ENCODE results near the gene PLAA. TPM values are rescaled to one million over a fixed set of nuclear protein-coding genes. Genes with fewer than 3 reads are reported as not detected.

PLAA gene
- total and polyA plus RNA-seq, 10 of the 15 experiments (the other 5 are each of a cell fraction or from before 2014, with no cell fraction given) = 5.6 to 42.4 (median 34.1) TPM

DNA sequence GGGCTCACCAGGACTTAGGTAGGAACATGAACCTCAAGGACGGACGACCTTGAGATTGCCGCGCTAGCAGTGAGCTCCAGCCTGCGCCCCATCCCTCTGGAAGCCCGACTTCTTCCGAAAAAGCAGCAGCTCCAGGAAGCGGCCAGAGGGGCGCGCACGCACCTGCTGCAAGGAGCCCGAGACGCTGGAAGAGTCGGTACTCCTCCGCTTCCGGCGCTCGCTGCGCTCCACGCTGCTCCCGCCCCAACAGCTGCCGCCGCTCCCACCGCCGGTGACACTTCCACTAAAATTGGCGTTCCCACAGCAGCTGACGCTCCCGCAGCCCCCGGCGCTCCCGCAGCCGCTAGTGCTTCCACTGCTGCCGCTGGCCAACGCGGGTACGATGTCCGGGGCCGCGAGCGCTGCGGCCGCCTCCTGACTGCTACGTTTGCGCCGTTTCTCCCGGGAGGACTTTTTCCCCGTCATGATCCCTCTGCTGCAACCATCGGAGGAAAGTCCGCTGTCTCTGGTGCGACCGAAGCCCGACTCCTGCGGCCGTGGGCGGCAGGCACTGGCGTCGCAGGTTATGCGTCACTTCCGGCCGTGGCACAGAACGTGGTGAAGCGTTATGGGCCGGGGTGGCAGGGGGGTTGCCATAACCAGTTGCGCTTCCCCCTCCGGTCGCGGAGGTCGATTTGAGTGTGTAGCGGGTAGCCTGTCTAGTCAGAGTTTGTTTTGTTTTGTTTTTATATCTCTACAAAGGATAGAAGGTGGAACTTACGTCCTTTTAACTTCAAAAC lies 54.6 kb downstream of the PLAA start, which contains the start of gene CAAP1 (continued):
- TF ChIP-seq KLF5 (IDR thresholded peaks at IDR 0.05; ENCODE audit: partially characterized antibody) (no peak), ZSCAN29 (IDR thresholded peaks at IDR 0.05) (0 out of 2 replicates have a peak, but pooled peaks have one; percentile 29), TCF12 (IDR thresholded peaks at IDR 0.05; ENCODE audit: low read depth, low read length) (peak; percentile 89), HCFC1 (IDR thresholded peaks at IDR 0.05; ENCODE audit: low read length) (peak; percentile 86), CEBPB (IDR thresholded peaks at IDR 0.05; ENCODE audit: borderline replicate concordance in 1 of 2, low read depth in 2 of 2, low read length in 2 of 2) (no peak), GATAD2B (conservative IDR thresholded peaks at IDR 0.05; ENCODE audit: low read depth) (peak; percentile 93), MEF2A (IDR thresholded peaks at IDR 0.05; ENCODE audit: insufficient read depth, low read depth, low read length) (0 out of 2 replicates have a peak, but pooled peaks have one; percentile 46), IKZF1 (conservative IDR thresholded peaks at IDR 0.05) (peak; percentile 98), RCOR1 (conservative IDR thresholded peaks at IDR 0.05; ENCODE audit: low read depth, low read length) (peak; percentile 18; the same call in 1 of the 2 replicates), TCF3 (IDR thresholded peaks at IDR 0.05; ENCODE audit: borderline replicate concordance, insufficient read depth, low read depth, low read length) (peak; percentile 55), JUND (IDR thresholded peaks at IDR 0.05; ENCODE audit: low read depth, low read length) (no peak), IRF4 (IDR thresholded peaks at IDR 0.05; ENCODE audit: low read depth, low read length) (peak; percentile 66; the same call in 1 of the 2 replicates), NR2C1 (IDR thresholded peaks at IDR 0.05) (peak; percentile 65), MTA3 (IDR thresholded peaks at IDR 0.05; ENCODE audit: borderline replicate concordance, low read length) (0 out of 2 replicates have a peak, but pooled peaks have one; percentile 84), SREBF2 (IDR thresholded peaks at IDR 0.05; ENCODE audit: low read length) (no peak), MEF2B (IDR thresholded peaks at IDR 0.05; ENCODE audit: partially characterized antibody, poor library complexity, severe bottlenecking) (no peak), NFYA (IDR thresholded peaks at IDR 0.05; ENCODE audit: borderline replicate concordance, low read depth, low read length) (no peak), SIN3A (IDR thresholded peaks at IDR 0.05; ENCODE audit: low read depth, low read length) (peak; percentile 96), TAF1 (IDR thresholded peaks at IDR 0.05; ENCODE audit: borderline replicate concordance, low read depth, low read length) (peak; percentile 93), YBX1 (IDR thresholded peaks at IDR 0.05) (no peak)
- TF ChIP-seq, protein P1, sequence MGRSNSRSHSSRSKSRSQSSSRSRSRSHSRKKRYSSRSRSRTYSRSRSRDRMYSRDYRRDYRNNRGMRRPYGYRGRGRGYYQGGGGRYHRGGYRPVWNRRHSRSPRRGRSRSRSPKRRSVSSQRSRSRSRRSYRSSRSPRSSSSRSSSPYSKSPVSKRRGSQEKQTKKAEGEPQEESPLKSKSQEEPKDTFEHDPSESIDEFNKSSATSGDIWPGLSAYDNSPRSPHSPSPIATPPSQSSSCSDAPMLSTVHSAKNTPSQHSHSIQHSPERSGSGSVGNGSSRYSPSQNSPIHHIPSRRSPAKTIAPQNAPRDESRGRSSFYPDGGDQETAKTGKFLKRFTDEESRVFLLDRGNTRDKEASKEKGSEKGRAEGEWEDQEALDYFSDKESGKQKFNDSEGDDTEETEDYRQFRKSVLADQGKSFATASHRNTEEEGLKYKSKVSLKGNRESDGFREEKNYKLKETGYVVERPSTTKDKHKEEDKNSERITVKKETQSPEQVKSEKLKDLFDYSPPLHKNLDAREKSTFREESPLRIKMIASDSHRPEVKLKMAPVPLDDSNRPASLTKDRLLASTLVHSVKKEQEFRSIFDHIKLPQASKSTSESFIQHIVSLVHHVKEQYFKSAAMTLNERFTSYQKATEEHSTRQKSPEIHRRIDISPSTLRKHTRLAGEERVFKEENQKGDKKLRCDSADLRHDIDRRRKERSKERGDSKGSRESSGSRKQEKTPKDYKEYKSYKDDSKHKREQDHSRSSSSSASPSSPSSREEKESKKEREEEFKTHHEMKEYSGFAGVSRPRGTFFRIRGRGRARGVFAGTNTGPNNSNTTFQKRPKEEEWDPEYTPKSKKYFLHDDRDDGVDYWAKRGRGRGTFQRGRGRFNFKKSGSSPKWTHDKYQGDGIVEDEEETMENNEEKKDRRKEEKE (IDR thresholded peaks at IDR 0.05) = no peak
- TF ChIP-seq, protein P2, sequence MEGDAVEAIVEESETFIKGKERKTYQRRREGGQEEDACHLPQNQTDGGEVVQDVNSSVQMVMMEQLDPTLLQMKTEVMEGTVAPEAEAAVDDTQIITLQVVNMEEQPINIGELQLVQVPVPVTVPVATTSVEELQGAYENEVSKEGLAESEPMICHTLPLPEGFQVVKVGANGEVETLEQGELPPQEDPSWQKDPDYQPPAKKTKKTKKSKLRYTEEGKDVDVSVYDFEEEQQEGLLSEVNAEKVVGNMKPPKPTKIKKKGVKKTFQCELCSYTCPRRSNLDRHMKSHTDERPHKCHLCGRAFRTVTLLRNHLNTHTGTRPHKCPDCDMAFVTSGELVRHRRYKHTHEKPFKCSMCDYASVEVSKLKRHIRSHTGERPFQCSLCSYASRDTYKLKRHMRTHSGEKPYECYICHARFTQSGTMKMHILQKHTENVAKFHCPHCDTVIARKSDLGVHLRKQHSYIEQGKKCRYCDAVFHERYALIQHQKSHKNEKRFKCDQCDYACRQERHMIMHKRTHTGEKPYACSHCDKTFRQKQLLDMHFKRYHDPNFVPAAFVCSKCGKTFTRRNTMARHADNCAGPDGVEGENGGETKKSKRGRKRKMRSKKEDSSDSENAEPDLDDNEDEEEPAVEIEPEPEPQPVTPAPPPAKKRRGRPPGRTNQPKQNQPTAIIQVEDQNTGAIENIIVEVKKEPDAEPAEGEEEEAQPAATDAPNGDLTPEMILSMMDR (IDR thresholded peaks at IDR 0.05 in 2 of 3, conservative IDR thresholded peaks at IDR 0.05 in 1 of 3; ENCODE audit: control insufficient read depth in 2 of 3, extremely low read depth in 1 of 3, insufficient read depth in 1 of 3, low read depth in 3 of 3, low read length in 3 of 3) = peak; percentile 33 to 59 (median 39); a peak in 5 of 6 replicates
- TF ChIP-seq, protein P3, sequence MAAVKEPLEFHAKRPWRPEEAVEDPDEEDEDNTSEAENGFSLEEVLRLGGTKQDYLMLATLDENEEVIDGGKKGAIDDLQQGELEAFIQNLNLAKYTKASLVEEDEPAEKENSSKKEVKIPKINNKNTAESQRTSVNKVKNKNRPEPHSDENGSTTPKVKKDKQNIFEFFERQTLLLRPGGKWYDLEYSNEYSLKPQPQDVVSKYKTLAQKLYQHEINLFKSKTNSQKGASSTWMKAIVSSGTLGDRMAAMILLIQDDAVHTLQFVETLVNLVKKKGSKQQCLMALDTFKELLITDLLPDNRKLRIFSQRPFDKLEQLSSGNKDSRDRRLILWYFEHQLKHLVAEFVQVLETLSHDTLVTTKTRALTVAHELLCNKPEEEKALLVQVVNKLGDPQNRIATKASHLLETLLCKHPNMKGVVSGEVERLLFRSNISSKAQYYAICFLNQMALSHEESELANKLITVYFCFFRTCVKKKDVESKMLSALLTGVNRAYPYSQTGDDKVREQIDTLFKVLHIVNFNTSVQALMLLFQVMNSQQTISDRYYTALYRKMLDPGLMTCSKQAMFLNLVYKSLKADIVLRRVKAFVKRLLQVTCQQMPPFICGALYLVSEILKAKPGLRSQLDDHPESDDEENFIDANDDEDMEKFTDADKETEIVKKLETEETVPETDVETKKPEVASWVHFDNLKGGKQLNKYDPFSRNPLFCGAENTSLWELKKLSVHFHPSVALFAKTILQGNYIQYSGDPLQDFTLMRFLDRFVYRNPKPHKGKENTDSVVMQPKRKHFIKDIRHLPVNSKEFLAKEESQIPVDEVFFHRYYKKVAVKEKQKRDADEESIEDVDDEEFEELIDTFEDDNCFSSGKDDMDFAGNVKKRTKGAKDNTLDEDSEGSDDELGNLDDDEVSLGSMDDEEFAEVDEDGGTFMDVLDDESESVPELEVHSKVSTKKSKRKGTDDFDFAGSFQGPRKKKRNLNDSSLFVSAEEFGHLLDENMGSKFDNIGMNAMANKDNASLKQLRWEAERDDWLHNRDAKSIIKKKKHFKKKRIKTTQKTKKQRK (IDR thresholded peaks at IDR 0.05; ENCODE audit: low read depth, low read length) = no peak
